HCT116 (cell line): ENCODE results near the gene CEACAM19.

Source experiments
- CTCF ChIP-seq, 3 experiments: fragments of 200-600 bp in 1 of 3; sonication (generic) in 1 of 3; IDR thresholded peaks in 2 of 3; conservative IDR thresholded peaks in 1 of 3; 2 replicates each; pipeline ENCODE4 v1.5.1; 2012 to 2017; ENCODE audit warnings: low read depth in 2 of 3, low read length in 2 of 3, antibody characterized with exemption in 1 of 3, borderline replicate concordance in 1 of 3, control low read depth in 1 of 3, mild to moderate bottlenecking in 1 of 3, mixed read lengths in 1 of 3, mixed run types in 1 of 3, moderate library complexity in 1 of 3; ENCODE audit not compliant: insufficient read depth in 1 of 3
- EGR1 ChIP-seq: IDR thresholded peaks from 2 replicates; pipeline ENCODE4 v1.6.1; 2012; ENCODE audit warnings: low read depth
- EZH2phosphoT487 ChIP-seq: fragments of 200-600 bp; IDR thresholded peaks from 2 replicates; pipeline ENCODE4 v1.6.1; 2018; ENCODE audit warnings: antibody characterized with exemption, borderline replicate concordance
- JUND ChIP-seq: IDR thresholded peaks from 2 replicates; pipeline ENCODE4 v1.6.1; 2012
- POLR2A ChIP-seq: IDR thresholded peaks from 2 replicates; pipeline ENCODE4 v1.7.0; 2011; ENCODE audit warnings: borderline replicate concordance; ENCODE audit not compliant: insufficient read depth, insufficient read length; ENCODE audit errors: extremely low read depth
- POLR2AphosphoS5 ChIP-seq: IDR thresholded peaks from 2 replicates; pipeline ENCODE4 v1.6.1; 2011; ENCODE audit warnings: mild to moderate bottlenecking, low read depth, low read length, moderate library complexity
- SRF ChIP-seq: IDR thresholded peaks from 2 replicates; pipeline ENCODE4 v1.6.1; 2012; ENCODE audit warnings: low read depth
- YY1 ChIP-seq: IDR thresholded peaks from 2 replicates; pipeline ENCODE4 v1.6.1; 2011; ENCODE audit warnings: low read length, low read depth, moderate library complexity, mild to moderate bottlenecking; ENCODE audit not compliant: insufficient replicate concordance; ENCODE audit errors: extremely low read depth
- TF ChIP-seq, protein P1 (sequence below): IDR thresholded peaks from 2 replicates; pipeline ENCODE4 v1.6.1; 2012

DNA sequence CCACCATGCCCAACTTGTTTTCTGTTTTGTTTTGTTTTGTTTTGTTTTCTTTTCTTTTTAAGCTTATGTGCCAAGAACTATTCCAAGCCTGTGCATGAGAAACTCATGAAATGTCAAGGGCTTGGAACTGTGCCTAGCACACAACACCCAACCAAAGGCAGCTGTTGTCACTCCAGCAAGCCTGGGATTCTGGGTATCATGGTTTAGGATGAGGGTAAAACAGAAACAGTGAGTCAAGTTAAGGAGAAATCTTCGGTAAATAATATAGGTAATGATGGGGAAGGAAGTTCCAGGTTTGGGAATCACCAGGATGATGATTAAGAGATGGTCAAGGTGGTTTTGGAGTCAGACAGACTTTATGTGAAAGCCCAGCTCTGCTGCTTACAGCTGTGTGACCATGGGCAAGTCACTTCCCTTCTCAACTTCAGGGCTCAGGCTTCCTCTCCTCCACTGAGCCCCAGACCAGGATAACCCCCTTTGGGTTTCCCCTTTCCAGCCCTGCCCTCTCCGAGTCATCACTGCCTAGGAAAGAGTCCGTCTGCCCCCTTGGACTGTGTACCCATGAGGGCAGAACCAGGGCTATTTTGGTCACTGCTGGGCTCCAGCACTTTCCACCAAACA is 22.5 kb upstream of the CEACAM19 start:
- no peak for TF ChIP-seq CTCF (IDR thresholded peaks at IDR 0.05 in 2 of 3, conservative IDR thresholded peaks at IDR 0.05 in 1 of 3; ENCODE audit: borderline replicate concordance in 1 of 3, insufficient read depth in 1 of 3, low read depth in 2 of 3, low read length in 2 of 3)
- no peak for TF ChIP-seq EZH2phosphoT487
- no peak for TF ChIP-seq EGR1
- TF ChIP-seq POLR2A, result no peak
- no peak for TF ChIP-seq SRF
- no peak for TF ChIP-seq POLR2AphosphoS5
- TF ChIP-seq, protein P1, sequence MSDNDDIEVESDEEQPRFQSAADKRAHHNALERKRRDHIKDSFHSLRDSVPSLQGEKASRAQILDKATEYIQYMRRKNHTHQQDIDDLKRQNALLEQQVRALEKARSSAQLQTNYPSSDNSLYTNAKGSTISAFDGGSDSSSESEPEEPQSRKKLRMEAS, result no peak
- TF ChIP-seq JUND, result no peak
- no peak for TF ChIP-seq YY1
